Hepatocyte (in vitro differentiated cells): ENCODE data around the gene C1orf50. TPM values are rescaled to one million over a fixed set of nuclear protein-coding genes. Genes with fewer than 3 reads are reported as not detected.

Experiments
- DNase-seq: peaks from one replicate; pipeline ENCODE4 v3.0.0-alpha.2; 2016; ENCODE audit warnings: low spot score
- H2AFZ ChIP-seq: fragments of 200-600 bp; sonication (generic); 2 replicates; pipeline ENCODE4 v1.6.0; 2016; ENCODE audit warnings: antibody characterized with exemption, mild to moderate bottlenecking
- H3K27ac ChIP-seq: fragments of 200-600 bp; sonication (generic); 2 replicates; pipeline ENCODE4 v1.5.1; 2016; ENCODE audit warnings: mild to moderate bottlenecking
- H3K27me3 ChIP-seq: fragments of 200-600 bp; sonication (generic); 2 replicates; pipeline ENCODE4 v1.6.1; 2016
- H3K36me3 ChIP-seq: fragments of 200-600 bp; sonication (generic); replicated peaks from 2 replicates; pipeline ENCODE4 v1.5.1; 2016; ENCODE audit warnings: low read depth; ENCODE audit not compliant: insufficient read depth
- H3K4me1 ChIP-seq: fragments of 200-600 bp; sonication (generic); 2 replicates; pipeline ENCODE4 v1.5.1; 2016; ENCODE audit warnings: mild to moderate bottlenecking, moderate library complexity; ENCODE audit not compliant: insufficient read depth
- H3K4me2 ChIP-seq: fragments of 200-600 bp; sonication (generic); 2 replicates; pipeline ENCODE4 v1.6.0; 2016
- H3K4me3 ChIP-seq: fragments of 200-600 bp; sonication (generic); 2 replicates; pipeline ENCODE4 v1.5.1; 2016; ENCODE audit warnings: mild to moderate bottlenecking
- H3K79me2 ChIP-seq: fragments of 200-600 bp; sonication (generic); 2 replicates; pipeline ENCODE4 v1.6.0; 2017; ENCODE audit warnings: mild to moderate bottlenecking
- H3K9me2 ChIP-seq: fragments of 200-600 bp; sonication (generic); replicated peaks from 2 replicates; pipeline ENCODE4 v1.6.0; 2017; ENCODE audit warnings: mild to moderate bottlenecking; ENCODE audit not compliant: insufficient read depth
- H3K9me3 ChIP-seq: fragments of 200-600 bp; sonication (generic); 2 replicates; pipeline ENCODE4 v1.5.1; 2016; ENCODE audit warnings: low read depth, mild to moderate bottlenecking
- H4K20me1 ChIP-seq: fragments of 200-600 bp; sonication (generic); 2 replicates; pipeline ENCODE4 v1.6.0; 2016; ENCODE audit warnings: mild to moderate bottlenecking; ENCODE audit not compliant: insufficient read depth, poor library complexity, severe bottlenecking
- CTCF ChIP-seq: fragments of 200-600 bp; sonication (generic); IDR thresholded peaks from 2 replicates; pipeline ENCODE4 v1.5.1; 2016; ENCODE audit warnings: antibody characterized with exemption, mild to moderate bottlenecking; ENCODE audit not compliant: poor library complexity
- EZH2 ChIP-seq: fragments of 200-600 bp; sonication (generic); IDR thresholded peaks from 2 replicates; pipeline ENCODE4 v1.6.1; 2016; ENCODE audit warnings: antibody characterized with exemption, mild to moderate bottlenecking, borderline replicate concordance
- EZH2phosphoT487 ChIP-seq: fragments of 200-600 bp; sonication (generic); IDR thresholded peaks from one replicate; pipeline ENCODE4 v1.6.1; 2018; ENCODE audit warnings: antibody characterized with exemption, mild to moderate bottlenecking, low read depth, moderate library complexity; ENCODE audit not compliant: unreplicated experiment, severe bottlenecking
- WGBS: methylation state at CpG from one replicate; pipeline ENCODE4 v1.1.6; 2016; ENCODE audit warnings: low lambda C conversion rate; ENCODE audit errors: missing lambda C conversion rate; 5-methylcytosine and 5-hydroxymethylcytosine counted together
- polyA plus RNA-seq: library from polyadenylated mRNA; unstranded; fragments of >200 nt; fragmentation: Nextera tagmentation; extraction: Ambion mirVana; gene quantifications from 2 replicates; pipeline ENCODE4 v1.2.1, GENCODE V29; 2016
- total RNA-seq: library from RNA; depleted of rRNA; stranded (reverse); fragments of >200 nt; gene quantifications from 2 replicates; pipeline ENCODE4 v1.2.3, GENCODE V29; 2014

The C1orf50 gene
- total and polyA plus RNA-seq, 2 experiments from 2014 or later, result 5.7 to 15.2 TPM

GRCh38 chr1:42801832-42802473 lies 34.9 kb downstream of the C1orf50 start:
- no peaks in the 10 kb centered on the region for H4K20me1 ChIP-seq
- 91% methylated on average over 8 of the region's 8 CpGs for WGBS
- H3K4me1 ChIP-seq, result no peaks in the 10 kb centered on the region
- no peak for DNase-seq
- no peaks in the 10 kb centered on the region for H3K9me3 ChIP-seq
- H3K4me2 ChIP-seq, result no peak overlapping the region
- TF ChIP-seq EZH2phosphoT487, result no peak
- TF ChIP-seq EZH2, result no peak
- no peak for TF ChIP-seq CTCF
- no peaks in the 10 kb centered on the region for H3K27me3 ChIP-seq
- no peak overlapping the region for H2AFZ ChIP-seq
- H3K36me3 ChIP-seq, result no peaks in the 10 kb centered on the region
- H3K4me3 ChIP-seq, result no peak overlapping the region
- no peak overlapping the region for H3K27ac ChIP-seq
- H3K79me2 ChIP-seq, result no peaks in the 10 kb centered on the region
- H3K9me2 ChIP-seq, result no peaks in the 10 kb centered on the region

GRCh38 chr1:42806171-42806570 lies 39.1 kb downstream of the C1orf50 start:
- no peak overlapping the region for H3K27ac ChIP-seq
- H3K4me3 ChIP-seq, result no peak overlapping the region
- H3K79me2 ChIP-seq, result no peaks in the 10 kb centered on the region
- no peaks in the 10 kb centered on the region for H3K9me3 ChIP-seq
- no peaks in the 10 kb centered on the region for H3K36me3 ChIP-seq
- H3K9me2 ChIP-seq, result no peaks in the 10 kb centered on the region
- DNase-seq, result no peak
- no peak for TF ChIP-seq CTCF
- no peak for TF ChIP-seq EZH2
- no peak for TF ChIP-seq EZH2phosphoT487
- no peaks in the 10 kb centered on the region for H4K20me1 ChIP-seq
- H3K4me1 ChIP-seq, result no peaks in the 10 kb centered on the region
- H3K27me3 ChIP-seq, result no peaks in the 10 kb centered on the region
- H2AFZ ChIP-seq, result no peak overlapping the region
- H3K4me2 ChIP-seq, result no peak overlapping the region

- no peak overlapping the region for H3K27ac ChIP-seq
- no peaks in the 10 kb centered on the region for H3K79me2 ChIP-seq
- no peaks in the 10 kb centered on the region for H3K9me2 ChIP-seq
- H3K9me3 ChIP-seq, result no peaks in the 10 kb centered on the region
- no peak for DNase-seq
- no peaks in the 10 kb centered on the region for H3K4me1 ChIP-seq
- no peaks in the 10 kb centered on the region for H3K27me3 ChIP-seq
- H3K36me3 ChIP-seq, result no peaks in the 10 kb centered on the region
- H3K4me3 ChIP-seq, result no peak overlapping the region
- no peak for TF ChIP-seq CTCF
- no peak for TF ChIP-seq EZH2phosphoT487
- TF ChIP-seq EZH2, result no peak
- H3K4me2 ChIP-seq, result no peak overlapping the region
- 90% methylated on average over 5 of the region's 5 CpGs for WGBS
- no peak overlapping the region for H2AFZ ChIP-seq
- H4K20me1 ChIP-seq, result no peaks in the 10 kb centered on the region
These were observed 39.5 kb downstream of the C1orf50 start for GRCh38 chr1:42806593-42806992.
